HG02623 (cell line): ENCODE results near the gene CDH23.

Experiments
- ATAC-seq: cut with Tn5 transposase; IDR thresholded peaks from one replicate; pipeline ENCODE4 v1.9.1; 2021; ENCODE audit warnings: moderate library complexity; ENCODE audit not compliant: unreplicated experiment

The CDH23 gene

DNA sequence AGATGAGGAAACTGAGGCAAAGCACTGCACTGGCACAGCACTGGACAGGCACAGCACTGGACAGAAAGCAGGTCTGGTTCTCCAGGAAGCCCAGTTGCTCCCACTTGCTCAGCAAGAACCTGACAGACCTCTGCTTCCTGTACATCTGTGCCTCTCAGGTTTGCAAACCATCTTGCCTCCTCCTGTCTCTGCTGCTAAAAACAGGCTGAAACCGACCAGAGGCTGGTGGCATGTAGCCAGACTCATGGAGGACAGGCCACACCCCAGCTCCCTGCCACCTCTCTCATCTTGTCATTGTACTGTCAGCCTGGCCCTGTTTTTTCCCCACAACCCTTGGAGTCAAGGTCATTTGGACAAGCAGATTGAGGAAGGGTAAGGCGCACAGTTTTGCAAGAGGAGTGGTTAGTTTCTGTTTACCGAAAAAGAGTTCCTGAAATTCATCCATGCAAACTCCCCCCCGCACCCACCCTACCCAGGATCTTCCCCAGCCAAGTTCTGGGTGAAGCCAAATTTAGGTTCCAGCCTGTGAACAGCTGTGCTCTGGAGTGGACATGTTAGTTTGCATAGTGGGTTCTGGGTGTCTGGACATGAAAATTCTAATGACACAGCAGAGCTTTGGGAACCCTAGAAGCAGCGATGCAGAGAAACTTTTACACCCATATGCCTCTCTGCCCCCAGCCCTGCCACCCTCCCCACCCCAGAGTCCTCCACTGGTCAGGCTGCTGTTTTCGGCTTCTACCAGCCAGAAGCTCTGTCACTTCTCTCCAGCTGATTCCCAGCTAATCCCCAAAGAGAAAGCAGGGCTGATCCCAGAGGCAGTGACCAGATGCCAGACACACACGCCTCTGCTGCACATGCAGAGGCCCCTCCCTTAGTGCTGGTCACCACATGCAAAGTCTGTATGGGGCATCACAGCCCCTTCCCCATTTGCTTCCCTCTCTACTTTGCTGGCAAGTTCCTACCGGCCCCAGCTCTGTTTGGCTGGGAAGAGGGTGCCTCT, 331.3 kb downstream of the CDH23 start:
- peak; percentile 46 for ATAC-seq

DNA sequence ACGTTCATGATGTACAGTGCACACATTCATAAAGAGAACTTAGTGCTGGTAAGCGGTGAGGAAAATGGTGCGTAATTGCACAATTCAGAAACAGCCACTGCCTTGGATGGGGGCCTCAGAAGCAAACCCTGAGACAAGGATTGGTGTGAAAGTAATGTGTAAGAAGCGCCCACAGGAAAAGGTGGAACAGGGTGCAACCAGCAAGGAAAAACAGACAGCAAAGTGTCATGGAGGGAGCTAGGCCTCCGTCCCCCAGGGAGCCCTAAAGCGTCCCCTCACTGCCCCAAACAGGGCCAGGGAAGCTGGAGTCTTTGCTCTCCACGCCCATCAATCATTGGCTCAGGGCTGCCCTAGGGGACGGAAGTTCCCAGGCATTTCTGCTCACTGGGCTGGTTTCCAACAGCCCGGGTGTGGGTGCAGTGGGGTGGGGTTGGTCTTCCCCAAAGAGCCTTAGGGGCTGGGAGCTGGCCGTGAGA, 332.5 kb downstream of the CDH23 start:
- ATAC-seq = no peak

DNA sequence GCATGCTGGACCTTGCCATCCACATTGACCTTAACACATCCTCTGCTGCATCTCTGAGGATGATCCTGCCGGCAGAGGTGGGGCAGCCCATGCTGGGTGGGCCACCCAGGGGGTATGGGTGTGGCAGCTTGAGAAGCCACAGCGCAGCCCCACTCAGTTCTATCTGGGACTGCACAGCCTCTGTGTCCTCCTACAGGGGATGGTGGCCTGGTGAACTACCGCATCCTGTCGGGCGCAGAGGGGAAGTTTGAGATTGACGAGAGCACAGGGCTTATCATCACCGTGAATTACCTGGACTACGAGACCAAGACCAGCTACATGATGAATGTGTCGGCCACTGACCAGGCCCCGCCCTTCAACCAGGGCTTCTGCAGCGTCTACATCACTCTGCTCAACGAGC, 335.1 kb downstream of the CDH23 start:
- ATAC-seq = no peak

DNA sequence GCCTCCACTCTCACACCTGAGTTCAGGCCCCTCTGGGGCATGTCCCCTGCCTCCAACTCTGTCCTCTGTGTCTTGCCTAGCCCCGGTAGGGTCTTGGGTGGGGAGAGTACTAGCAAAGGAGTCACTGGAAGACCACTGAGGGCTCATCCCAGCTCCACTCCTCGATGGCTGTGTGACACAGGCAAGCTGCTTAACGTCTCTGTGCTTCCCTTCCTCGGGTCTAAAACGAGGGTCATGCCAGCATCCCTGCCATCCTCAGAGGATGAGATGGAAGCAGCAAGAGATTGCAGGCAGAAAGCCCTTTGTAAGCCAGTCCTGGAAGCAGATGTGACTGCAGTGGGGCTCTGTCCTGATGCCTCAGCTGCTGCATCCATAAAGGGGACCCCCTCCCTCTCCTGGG, 338.1 kb downstream of the CDH23 start:
- ATAC-seq = no peak

DNA sequence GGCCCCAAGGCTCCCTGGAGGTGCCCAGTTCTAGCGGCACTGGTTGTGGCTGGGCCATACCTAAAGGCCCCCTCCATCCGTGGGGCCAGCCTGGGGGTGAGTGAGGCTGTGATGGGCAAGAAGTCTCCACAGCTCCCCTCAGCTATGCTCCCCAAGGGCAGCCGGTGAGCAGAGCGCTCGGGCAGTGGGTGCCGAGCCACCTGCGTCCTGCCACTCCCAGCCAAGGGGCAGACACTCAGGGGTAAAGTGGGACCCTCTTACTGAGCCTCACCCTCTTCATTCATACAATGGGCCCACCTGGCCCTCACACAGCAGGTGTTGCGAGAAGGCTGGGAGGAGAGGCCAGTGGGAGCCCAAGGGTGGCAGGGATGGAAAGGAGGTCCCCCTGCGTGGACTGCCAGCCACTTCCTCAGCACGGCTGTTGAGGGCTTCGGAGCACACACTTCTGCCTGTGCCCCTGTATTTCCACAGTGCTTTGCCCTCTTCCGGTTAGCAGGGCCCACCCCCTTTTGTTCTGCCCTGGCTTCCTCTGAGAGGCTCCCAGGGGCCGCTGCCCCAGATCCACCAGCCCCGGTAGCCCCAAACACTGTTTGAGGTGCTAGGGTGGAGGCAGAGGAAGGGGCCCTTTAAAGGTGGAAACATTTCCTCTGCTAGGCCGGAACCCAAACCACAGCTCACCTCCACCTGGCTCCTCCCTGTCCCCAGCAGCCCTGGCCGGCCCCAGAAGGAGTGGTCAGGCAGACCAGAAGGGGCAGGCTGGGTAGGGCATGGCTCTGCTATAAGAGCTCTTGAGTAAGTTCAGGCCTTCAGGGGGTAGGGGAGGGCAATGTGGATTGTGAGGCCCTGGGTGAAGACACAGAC, 339.2 kb downstream of the CDH23 start:
- ATAC-seq = no peak

DNA sequence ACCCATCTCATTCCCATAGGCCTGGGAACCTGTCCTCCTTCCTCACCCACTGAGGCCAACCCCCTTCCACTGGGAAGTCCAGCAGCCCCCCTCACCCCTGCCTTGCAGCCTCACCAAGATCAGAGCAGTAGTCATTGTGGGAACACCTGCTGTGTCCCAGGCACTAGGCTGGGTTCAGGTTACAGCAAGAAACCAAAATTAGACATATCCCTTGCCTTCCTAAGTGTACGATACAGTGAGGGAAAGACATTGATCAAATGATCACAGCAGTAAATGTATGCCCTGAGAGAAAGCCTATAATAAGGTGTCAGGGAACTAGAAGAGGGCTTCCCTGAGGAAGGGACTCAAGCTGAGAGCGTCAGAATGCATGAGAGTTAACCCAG, 339.8 kb downstream of the CDH23 start:
- no peak for ATAC-seq

DNA sequence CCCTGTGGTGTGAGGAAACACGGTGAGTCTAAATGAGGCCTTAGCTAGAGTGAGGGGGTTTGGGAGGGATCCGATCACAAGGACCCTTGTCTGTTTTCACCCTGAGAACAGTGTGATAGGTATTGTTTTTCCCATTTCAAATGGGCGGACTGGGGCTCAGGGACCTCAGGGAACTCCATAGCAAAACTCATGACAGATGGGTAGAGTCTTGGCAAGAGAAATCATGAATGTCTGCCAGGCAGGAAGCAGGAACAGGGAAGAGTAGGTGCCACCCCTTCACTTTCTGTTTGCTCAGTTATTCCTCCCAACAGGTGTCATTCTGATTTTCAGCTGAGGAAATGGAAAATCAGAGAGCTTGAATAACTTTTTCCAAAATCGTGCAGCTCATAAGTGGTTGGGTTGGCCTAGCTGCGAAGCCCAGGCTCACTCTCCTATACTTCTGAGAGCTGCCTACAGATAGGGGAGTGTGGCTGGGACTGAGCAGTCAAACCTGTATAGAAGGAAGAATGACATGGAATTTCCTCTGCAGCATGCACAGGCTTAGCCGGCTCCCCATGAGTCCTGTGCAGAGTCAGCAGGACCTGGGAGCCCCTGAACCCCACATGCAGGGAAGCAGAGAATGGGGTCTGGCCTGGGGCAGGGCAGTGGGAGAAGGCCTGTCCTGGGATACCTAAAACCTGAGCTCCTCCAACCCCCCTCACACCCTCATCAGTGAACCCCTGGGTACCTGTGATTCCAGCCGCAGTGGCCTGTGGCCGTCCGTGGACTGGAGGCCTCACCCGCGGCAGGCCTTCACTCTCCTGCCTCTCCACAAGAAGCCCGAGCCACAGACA, 340.5 kb downstream of the CDH23 start:
- no peak for ATAC-seq

DNA sequence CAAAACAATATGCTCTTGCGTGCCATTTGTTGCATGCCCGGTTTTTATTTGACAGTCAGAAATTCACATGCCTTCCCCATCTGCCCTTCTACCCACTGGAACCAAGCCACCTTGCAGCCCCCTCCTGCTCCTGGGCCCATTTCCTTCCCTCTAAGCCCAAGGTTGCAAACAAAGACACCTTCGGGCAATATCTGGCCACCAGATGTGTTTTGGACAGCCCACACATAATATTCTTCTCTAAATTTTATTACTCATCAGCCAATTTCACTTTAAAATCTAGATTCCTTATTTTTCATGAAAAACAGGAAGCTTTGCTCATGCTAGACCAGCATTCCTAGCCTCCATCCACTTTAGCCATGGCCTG, 341.1 kb downstream of the CDH23 start:
- ATAC-seq = no peak

DNA sequence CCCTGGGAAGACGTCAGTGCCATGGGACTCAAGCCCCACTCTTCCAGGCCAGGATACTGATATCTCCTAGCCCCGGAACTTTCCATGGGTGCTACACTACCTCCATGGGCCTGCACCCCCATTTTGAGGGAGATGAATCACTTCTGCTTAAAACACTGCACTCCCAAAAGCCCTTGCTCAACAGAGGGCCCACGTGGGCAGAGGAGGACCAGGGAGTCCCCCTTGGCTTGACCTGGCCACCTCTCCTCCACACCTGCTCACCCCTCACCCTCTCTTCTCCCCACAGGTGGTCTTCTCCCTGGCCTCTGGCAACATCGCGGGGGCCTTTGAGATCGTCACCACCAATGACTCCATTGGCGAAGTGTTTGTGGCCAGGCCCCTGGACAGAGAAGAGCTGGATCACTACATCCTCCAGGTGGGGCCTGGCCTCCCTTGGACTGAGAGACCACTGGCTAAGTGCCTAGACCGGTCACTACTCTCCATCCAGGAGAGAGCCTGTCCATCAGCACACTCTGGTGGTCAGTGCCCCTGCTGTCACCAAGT, 342.7 kb downstream of the CDH23 start:
- no peak for ATAC-seq

DNA sequence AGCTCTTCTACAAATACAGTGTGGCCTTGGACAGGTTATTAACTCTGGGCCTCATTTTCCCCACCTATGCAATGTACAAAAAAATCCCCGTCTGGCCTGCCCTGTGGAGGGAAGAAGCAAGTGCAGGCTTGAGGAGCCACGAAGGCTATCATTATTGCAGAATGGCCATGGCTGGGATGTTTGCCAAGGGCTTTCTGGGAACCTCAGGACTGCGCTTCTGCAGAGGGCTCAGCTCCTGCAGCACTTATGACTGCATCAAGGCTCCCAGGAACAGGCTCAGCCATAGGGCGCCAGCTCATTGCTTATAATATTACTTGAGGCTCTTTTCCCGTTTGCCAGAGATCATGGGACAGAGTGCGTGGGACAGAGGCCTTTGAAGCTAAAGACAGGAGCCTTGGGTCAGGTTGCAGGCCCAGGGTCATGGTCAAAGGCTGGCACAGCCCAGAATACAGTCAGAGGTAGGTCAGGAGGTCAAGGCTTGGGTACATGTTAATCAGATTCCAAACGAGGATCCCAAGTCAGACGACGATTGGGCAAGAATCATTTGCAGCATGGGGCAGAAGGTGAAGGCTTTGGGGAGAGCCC, 343.4 kb downstream of the CDH23 start:
- ATAC-seq = no peak

DNA sequence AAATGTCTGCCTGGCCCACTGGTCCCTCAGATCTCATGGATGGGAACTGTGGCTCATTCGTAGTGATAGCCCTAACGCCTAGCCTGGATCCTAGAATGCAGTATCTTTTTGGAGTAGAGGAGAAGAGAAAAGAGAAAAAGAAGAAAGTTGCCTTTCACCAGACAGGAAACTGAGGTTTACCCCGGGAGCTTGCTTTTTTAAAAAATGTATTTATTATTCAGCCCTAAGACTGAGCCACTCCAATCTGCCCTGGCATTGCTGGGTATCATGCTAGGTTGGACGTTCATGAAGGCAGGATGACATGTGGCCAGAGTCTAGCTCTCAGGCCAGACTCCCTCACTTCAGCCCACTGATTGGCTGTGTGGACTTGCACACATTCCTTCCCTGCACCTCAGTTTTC, 344.3 kb downstream of the CDH23 start:
- no peak for ATAC-seq

DNA sequence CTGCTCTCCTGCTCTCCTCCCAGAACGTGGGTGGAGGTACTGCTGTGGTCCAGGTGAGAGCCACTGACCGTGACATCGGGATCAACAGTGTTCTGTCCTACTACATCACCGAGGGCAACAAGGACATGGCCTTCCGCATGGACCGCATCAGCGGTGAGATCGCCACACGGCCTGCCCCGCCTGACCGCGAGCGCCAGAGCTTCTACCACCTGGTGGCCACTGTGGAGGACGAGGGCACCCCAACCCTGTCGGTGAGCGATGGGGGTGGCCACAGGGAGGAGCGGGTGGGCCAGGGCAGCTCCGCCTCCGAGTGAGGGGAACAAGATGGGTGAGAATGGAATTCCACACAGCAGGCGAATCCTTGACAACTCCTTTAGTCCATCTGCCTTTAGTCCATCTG, 345.0 kb downstream of the CDH23 start:
- no peak for ATAC-seq

DNA sequence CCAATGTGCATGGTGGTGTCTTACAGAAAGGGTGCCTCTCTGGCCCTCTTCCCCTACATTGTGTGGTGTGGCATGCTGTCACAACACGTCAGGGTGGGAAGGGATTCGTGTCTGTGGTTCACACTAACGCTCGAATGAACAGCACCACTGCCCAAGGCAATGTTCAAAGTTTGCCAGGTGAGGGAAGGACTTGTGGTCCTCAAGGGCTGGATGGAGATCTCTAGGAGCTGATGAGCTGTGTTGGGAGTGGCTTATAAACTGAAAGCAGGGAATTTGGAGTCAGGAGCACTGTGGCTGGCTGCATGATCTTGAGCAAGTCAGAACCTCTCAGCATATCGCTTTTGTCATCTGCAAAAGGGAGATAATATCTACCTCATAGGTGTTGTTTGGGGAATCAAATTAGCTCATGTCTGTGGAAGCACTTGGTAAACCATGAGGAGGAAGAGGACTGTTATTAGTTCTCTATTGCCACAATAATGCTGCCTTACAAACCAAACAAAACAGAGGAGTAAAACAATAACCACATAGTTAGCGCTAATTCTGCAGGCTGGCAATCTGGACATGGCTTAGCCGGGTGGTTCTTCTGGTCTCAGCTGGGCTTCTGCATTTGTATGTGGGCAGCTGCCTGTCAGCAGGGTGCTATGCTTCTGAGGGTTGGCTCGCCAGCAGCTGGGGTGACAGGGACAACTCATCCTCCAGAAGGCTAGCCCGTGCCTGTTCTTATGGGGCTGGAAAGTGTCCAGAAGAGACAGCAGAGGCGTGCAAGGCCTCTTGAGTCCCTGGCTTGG, 345.8 kb downstream of the CDH23 start:
- no peak for ATAC-seq

DNA sequence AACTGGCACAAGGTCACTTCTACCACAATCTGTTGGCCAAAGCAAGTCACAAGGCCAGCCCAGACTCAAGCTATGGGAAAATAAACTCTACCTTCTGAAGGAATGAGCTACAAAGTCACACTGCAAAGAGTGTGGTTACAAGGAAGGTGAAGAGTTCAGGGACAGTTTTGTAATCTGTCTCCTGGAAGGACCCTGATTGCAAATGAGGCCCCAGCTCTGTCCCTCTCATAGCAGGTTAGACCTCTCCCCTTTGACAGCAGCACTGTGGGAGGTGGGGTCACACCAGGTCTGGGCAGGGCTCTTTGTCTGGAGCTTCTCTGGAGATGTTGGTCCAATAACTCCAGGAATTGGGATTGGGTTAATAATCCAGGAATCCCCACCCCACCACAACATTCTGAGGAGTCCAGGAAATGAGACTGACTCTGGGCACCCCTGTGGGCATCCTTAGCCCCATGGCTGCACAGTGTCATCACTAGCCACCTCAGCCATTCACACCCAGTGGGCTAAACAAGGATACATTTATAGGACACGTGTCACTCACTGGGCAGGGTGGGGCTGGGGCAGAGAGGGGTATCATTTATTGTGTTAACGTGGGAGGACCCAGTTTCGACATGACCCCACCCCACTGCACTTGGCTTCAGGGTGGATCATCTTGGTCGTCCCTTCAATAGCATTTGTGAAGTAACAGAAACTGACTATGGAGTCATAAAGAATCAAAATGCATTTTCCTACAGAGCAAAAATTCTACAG, 346.5 kb downstream of the CDH23 start:
- no peak for ATAC-seq

DNA sequence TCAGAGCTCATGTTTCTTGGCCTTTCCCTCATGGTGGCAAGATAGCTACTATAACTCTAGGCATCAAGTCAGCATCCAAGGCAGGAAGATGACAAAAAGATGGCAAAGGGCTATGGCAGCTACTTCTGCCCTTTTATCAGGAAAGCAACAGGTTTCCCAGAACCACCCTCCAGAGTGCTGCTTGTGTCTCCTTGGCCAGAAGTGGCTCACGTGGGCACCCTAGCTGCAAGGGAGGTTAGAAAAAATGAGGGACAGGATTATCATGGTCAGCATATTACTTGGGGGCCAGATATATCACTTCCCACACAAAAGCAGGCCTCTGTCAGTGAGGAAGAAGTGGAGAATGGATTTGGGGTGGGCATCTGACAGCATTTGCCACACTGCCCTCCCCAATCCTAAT, 347.1 kb downstream of the CDH23 start:
- no peak for ATAC-seq

DNA sequence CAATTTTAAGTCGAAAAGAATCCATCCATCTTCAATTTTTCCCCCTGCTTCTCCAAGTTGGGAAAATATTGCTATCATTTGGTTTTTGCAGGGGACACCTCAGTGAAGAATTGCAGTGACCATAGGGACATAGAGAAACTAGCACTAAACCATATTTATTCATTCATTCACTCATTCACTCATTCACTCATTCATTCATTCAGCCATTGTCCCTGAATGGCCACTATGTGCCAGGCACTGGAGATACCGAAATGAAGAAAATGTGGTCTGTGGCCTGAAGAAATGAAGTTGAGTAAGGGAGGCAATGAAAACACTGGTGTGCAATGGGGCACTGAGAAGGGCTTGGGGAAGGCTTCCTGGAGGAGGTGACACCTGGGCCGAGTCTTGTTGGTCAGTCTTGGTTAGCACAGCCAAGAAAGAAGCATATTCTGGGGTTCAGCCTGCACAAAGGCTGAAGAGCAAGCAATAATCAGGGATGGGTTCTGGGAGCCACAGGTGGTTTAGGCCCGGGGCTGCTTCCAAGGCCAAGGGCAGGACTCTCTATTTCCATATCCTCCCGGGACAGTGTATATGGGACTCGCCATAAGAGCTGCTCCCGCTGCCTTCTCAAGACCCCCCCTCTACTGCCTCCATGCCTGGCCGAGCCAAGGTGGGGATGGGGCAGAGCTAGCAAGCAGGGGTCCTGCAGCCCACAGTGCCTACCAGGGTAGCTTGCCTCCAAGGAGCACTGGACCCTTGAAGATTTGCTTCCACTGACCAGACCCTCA, 348.4 kb downstream of the CDH23 start:
- no peak for ATAC-seq

DNA sequence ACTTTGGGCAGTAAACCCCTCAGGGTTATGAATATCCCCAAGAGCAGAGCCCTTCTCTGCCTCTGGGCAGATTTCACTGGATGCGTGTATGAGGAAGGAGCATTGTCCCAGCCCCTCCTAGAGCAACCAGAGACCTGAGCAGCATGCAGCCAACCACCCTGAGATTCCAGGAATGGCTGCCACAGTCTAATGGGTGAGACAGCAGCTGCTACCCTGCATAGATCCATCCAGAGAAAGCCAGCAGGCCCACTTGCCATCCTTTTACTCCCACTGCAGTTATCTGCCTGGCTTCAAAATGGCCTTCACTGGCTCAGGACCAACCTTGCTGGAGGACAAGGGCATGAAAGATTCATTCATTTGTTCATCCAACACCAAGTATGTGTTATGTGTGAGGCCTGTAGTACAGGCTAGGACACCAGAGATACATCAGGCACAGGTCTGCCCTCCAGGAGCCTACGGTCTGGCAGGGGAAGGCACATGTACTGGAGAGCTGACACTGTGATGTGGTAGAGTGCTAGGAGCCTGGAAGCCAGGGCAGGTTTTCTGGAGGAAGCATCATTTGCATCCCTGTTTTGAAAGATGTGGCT, 349.0 kb downstream of the CDH23 start:
- ATAC-seq = no peak
